Fibroblast of the aortic adventitia (primary cell): Measurements from ENCODE around the gene FCF1. TPM values are rescaled to one million over a fixed set of nuclear protein-coding genes. Genes with fewer than 3 reads are reported as not detected.

Experiments
- DNase-seq: peaks from one replicate; pipeline ENCODE4 v3.0.0-alpha.2; 2010; ENCODE audit warnings: low read depth
- H3K4me3 ChIP-seq: 2 replicates; pipeline ENCODE4 v1.5.1; 2011; ENCODE audit warnings: low read depth, mild to moderate bottlenecking, control low read depth, low read length, moderate library complexity
- total RNA-seq: library from RNA; depleted of rRNA; stranded (reverse); fragments of >200 nt; gene quantifications from 2 replicates; pipeline ENCODE4 v1.2.3, GENCODE V29; 2012; ENCODE audit warnings: low replicate concordance
- TF ChIP-seq, protein P1 (sequence below): IDR thresholded peaks from 2 replicates; pipeline ENCODE4 v1.5.1; 2011; ENCODE audit warnings: mild to moderate bottlenecking, low read length, control low read depth, inconsistent platforms; ENCODE audit not compliant: insufficient read depth

Gene FCF1
- total RNA-seq: 52.2 and 52.3 TPM in 2 replicates

- TF ChIP-seq, protein P1, sequence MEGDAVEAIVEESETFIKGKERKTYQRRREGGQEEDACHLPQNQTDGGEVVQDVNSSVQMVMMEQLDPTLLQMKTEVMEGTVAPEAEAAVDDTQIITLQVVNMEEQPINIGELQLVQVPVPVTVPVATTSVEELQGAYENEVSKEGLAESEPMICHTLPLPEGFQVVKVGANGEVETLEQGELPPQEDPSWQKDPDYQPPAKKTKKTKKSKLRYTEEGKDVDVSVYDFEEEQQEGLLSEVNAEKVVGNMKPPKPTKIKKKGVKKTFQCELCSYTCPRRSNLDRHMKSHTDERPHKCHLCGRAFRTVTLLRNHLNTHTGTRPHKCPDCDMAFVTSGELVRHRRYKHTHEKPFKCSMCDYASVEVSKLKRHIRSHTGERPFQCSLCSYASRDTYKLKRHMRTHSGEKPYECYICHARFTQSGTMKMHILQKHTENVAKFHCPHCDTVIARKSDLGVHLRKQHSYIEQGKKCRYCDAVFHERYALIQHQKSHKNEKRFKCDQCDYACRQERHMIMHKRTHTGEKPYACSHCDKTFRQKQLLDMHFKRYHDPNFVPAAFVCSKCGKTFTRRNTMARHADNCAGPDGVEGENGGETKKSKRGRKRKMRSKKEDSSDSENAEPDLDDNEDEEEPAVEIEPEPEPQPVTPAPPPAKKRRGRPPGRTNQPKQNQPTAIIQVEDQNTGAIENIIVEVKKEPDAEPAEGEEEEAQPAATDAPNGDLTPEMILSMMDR: no peak
- peak; percentile 93 for DNase-seq
- peak within 1 kb of the TSS; percentile 82 for H3K4me3 ChIP-seq
These were observed at the start of gene FCF1, which contains the start of gene AREL1 for GRCh38 chr14:74712499-74713394. Gene FCF1, plus strand, starts transcription at chr14:74713144. Its CDS starts 54 bp downstream, at chr14:74713198. Gene AREL1, minus strand, starts transcription at chr14:74713080. Its CDS starts 27,465 bp downstream, at chr14:74685615.

GRCh38 chr14:74663884-74664283 lies 49.1 kb upstream of the FCF1 start:
- no peak for DNase-seq
- TF ChIP-seq, protein P1: no peak

GRCh38 chr14:74664717-74665116 lies 48.2 kb upstream of the FCF1 start:
- H3K4me3 ChIP-seq: no peak overlapping the region
- no peak for DNase-seq

More at GRCh38 chr14:74663884-74664283, 49.1 kb upstream of the FCF1 start:
- no peak overlapping the region for H3K4me3 ChIP-seq

DNA sequence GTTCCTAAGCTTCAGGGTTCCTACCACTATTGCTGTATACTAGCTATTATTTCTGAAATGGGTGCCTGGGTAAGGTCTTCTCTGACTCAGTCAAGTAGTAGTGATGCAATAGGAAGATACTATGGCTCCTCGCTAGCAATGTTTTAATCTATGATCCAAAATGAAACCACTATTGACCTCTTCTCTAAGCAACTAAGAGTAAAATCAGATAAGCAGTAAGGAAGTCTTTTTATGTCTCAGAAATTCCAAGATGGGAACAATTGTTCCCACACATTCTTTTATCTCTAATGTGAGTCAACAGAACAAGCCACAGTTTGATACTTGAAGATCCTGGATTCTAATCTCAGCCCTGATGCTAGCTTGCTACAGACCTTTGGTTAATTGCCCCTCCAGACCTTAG lies 45.2 kb upstream of the FCF1 start:
- DNase-seq: peak; percentile 90
- TF ChIP-seq, protein P1: no peak
- H3K4me3 ChIP-seq: no peak overlapping the region

More at GRCh38 chr14:74664717-74665116, 48.2 kb upstream of the FCF1 start:
- TF ChIP-seq, protein P1: no peak

GRCh38 chr14:74669256-74669655 lies 43.7 kb upstream of the FCF1 start:
- TF ChIP-seq, protein P1: no peak
- DNase-seq: no peak
- H3K4me3 ChIP-seq: no peak overlapping the region

DNA sequence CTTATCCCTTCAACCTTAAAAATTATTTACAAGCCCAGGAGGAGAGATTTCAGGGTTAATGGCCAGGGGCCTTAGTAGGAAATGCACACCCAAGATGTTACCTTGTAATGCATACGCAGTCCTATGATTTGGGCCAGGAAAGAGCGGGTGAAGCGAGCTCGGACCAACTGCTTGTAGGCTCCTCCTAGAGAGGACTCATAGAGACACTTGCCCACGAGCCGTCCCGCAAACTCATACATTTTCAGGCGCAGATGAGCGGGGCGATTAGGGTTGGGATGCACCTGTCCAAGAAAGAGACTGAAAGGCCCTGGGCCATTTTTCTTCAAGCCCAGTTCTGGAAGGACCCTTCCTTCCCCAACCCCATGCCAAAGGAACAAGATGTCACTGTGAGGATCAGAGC lies 43.1 kb upstream of the FCF1 start:
- TF ChIP-seq, protein P1: no peak
- H3K4me3 ChIP-seq: no peak overlapping the region

More for the DNA sequence above, 43.1 kb upstream of the FCF1 start:
- DNase-seq: no peak
